Upper lobe of left lung (tissue), 4 donors: Measurements from ENCODE around the gene UFM1.

Experiments used
- POLR2A ChIP-seq, 4 donors: fragments of 450-650 bp; IDR thresholded peaks; one replicate each; pipeline ENCODE4 v1.5.1; 2016 to 2017; ENCODE audit warnings: antibody characterized with exemption in 4 of 4, mild to moderate bottlenecking in 2 of 4
- TF ChIP-seq, protein P1 (sequence below), 6 experiments: fragments of 450-650 bp in 4 of 6; fragments of 200-600 bp in 2 of 6; sonication (generic) in 2 of 6; IDR thresholded peaks; one replicate each; pipeline ENCODE4 v1.5.1; 2016 to 2019; ENCODE audit warnings: antibody characterized with exemption in 6 of 6

DNA sequence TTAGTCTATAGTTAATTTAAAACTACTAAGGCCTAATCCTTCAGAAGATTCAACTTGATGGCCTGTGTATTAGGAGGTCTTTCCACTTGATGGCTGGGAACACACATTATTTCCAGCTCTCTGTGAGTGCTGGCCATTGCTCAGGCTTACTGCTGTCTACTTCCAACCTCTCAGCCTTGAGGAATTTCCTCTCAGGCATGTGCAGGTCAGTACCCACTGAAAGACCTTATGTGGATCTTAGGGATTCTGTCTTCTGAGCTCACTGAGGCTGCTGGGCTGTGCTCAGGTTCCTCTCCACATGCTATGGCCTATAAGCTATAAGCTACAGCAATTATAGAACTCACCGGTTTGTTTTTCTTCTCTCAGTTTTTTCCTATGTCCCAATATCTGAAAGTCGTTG, 11.6 kb upstream of the UFM1 start:
- TF ChIP-seq, protein P1, sequence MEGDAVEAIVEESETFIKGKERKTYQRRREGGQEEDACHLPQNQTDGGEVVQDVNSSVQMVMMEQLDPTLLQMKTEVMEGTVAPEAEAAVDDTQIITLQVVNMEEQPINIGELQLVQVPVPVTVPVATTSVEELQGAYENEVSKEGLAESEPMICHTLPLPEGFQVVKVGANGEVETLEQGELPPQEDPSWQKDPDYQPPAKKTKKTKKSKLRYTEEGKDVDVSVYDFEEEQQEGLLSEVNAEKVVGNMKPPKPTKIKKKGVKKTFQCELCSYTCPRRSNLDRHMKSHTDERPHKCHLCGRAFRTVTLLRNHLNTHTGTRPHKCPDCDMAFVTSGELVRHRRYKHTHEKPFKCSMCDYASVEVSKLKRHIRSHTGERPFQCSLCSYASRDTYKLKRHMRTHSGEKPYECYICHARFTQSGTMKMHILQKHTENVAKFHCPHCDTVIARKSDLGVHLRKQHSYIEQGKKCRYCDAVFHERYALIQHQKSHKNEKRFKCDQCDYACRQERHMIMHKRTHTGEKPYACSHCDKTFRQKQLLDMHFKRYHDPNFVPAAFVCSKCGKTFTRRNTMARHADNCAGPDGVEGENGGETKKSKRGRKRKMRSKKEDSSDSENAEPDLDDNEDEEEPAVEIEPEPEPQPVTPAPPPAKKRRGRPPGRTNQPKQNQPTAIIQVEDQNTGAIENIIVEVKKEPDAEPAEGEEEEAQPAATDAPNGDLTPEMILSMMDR (IDR thresholded peaks at IDR 0.05) = no peak
- no peak for TF ChIP-seq POLR2A (IDR thresholded peaks at IDR 0.05)
